Astrocyte (in vitro differentiated cells and primary cell): ENCODE results near the gene NOXO1. TPM values are rescaled to one million over a fixed set of nuclear protein-coding genes. Genes with fewer than 3 reads are reported as not detected.
"Not testable (repeated sequence)": the region's sequence is repeated elsewhere in the genome, so short reads cannot be mapped to it uniquely, and the experiment has no call there.

ENCODE experiments used
- DNase-seq: peaks from one replicate; pipeline ENCODE4 v3.0.0-alpha.2; 2010; ENCODE audit warnings: low read depth
- FAIRE-seq: peaks from 2 replicates; lab custom pipeline; 2011; peaks lifted over from hg19 to GRCh38; lab: Jason Lieb, UNC
- H2AFZ ChIP-seq: 2 replicates; pipeline ENCODE4 v1.6.0; 2012; ENCODE audit warnings: low read depth, low read length, inconsistent platforms
- H3K27ac ChIP-seq: 2 replicates; pipeline ENCODE4 v1.5.1; 2011; ENCODE audit warnings: low read depth, low read length, inconsistent platforms
- H3K27me3 ChIP-seq: 2 replicates; pipeline ENCODE4 v1.6.0; 2011; ENCODE audit warnings: low read length, inconsistent platforms; ENCODE audit not compliant: insufficient read depth
- H3K36me3 ChIP-seq: 2 replicates; pipeline ENCODE4 v1.5.1; 2011; ENCODE audit warnings: low read length, inconsistent platforms; ENCODE audit not compliant: insufficient read depth
- H3K4me1 ChIP-seq: 2 replicates; pipeline ENCODE4 v1.5.1; 2011; ENCODE audit warnings: low read length, inconsistent platforms; ENCODE audit not compliant: insufficient read depth
- H3K4me2 ChIP-seq: 2 replicates; pipeline ENCODE4 v1.6.0; 2012; ENCODE audit warnings: low read length, inconsistent platforms
- H3K4me3 ChIP-seq: 2 replicates; pipeline ENCODE4 v1.5.1; 2011; ENCODE audit warnings: low read depth, mild to moderate bottlenecking, low read length, inconsistent platforms; ENCODE audit not compliant: insufficient read depth
- H3K79me2 ChIP-seq: 2 replicates; pipeline ENCODE4 v1.6.0; 2012; ENCODE audit warnings: mild to moderate bottlenecking, low read length, inconsistent platforms; ENCODE audit not compliant: insufficient read depth
- H3K9ac ChIP-seq: 2 replicates; pipeline ENCODE4 v1.6.0; 2012; ENCODE audit warnings: mild to moderate bottlenecking, low read length, inconsistent platforms
- H3K9me3 ChIP-seq: 2 replicates; pipeline ENCODE4 v1.5.1; 2012; ENCODE audit warnings: low read depth, mild to moderate bottlenecking, low read length, inconsistent platforms; ENCODE audit not compliant: insufficient read depth
- H4K20me1 ChIP-seq: 2 replicates; pipeline ENCODE4 v1.6.0; 2012; ENCODE audit warnings: low read length, inconsistent platforms; ENCODE audit not compliant: insufficient read depth
- H3K27ac Mint-ChIP-seq: one replicate; pipeline ENCODE4 v1.8.0; 2021; ENCODE audit warnings: mild to moderate bottlenecking, mixed read lengths; ENCODE audit not compliant: unreplicated experiment
- H3K27me3 Mint-ChIP-seq: one replicate; pipeline ENCODE4 v1.8.0; 2021; ENCODE audit warnings: low read depth, mixed read lengths; ENCODE audit not compliant: unreplicated experiment
- H3K36me3 Mint-ChIP-seq: one replicate; pipeline ENCODE4 v1.8.0; 2021; ENCODE audit warnings: low read depth, mixed read lengths; ENCODE audit not compliant: unreplicated experiment
- H3K4me1 Mint-ChIP-seq: one replicate; pipeline ENCODE4 v1.8.0; 2021; ENCODE audit warnings: low read depth, mixed read lengths; ENCODE audit not compliant: unreplicated experiment
- H3K4me3 Mint-ChIP-seq: one replicate; pipeline ENCODE4 v1.8.0; 2021; ENCODE audit warnings: mild to moderate bottlenecking, moderate library complexity, mixed read lengths; ENCODE audit not compliant: unreplicated experiment
- H3K9me3 Mint-ChIP-seq: one replicate; pipeline ENCODE4 v1.8.0; 2021; ENCODE audit warnings: mild to moderate bottlenecking, mixed read lengths; ENCODE audit not compliant: unreplicated experiment
- CTCF ChIP-seq: IDR thresholded peaks from 2 replicates; pipeline ENCODE4 v1.5.1; 2011; ENCODE audit warnings: low read depth, mild to moderate bottlenecking, inconsistent platforms, low read length, moderate library complexity; ENCODE audit not compliant: insufficient read depth
- EZH2 ChIP-seq: IDR thresholded peaks from 2 replicates; pipeline ENCODE4 v1.6.1; 2012; ENCODE audit warnings: mild to moderate bottlenecking, low read length, inconsistent platforms; ENCODE audit not compliant: insufficient read depth
- total RNA-seq: library from RNA; stranded (reverse); gene quantifications from 2 replicates; pipeline ENCODE4 v1.2.1, GENCODE V29; 2021

Gene NOXO1
- total RNA-seq, 1 donor from 2014 or later = 0.89 TPM

DNA sequence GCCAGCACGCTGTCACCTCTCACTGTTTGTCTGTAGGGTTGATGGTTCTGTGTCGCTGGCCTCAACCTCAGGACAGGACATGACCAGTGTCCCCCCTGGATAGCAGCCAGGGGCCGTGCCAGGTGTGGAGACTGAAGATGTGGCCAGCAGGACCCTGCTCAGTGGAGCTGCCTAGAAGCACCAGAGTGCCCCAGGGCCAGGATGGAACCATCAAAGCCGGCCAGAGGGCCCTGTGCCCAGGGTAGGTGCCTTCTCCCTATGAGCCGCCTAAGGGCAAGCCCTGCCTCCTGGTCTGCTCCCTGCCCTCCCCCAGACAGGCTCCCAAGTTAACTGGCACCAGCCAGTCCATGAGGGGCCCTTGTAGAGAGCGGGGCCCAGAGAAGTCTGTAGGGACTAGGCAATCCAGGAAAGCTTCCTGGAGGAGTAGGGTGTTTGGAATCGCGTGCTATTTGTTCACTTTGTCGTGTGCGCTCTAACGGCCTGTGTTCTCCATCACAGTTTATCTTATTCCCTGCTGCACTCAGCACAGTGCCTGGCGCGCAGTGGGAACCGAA is 22.5 kb downstream of the NOXO1 start:
- Histone ChIP-seq H3K27me3 (no peaks in the 10 kb centered on the region), H3K4me2 (peak overlapping the region; percentile 95), H3K9me3 (no peaks in the 10 kb centered on the region), H2AFZ (peak overlapping the region; percentile 74), H3K27ac (no peak overlapping the region), H3K79me2 (peaks cover 44% of the 10 kb centered on the region), H3K9ac (peak overlapping the region; percentile 94), H4K20me1 (peaks cover 36% of the 10 kb centered on the region), H3K4me3 (peak overlapping the region; percentile 91), H3K4me1 (peaks cover 28% of the 10 kb centered on the region), H3K36me3 (peaks cover 7% of the 10 kb centered on the region)
- Mint-ChIP-seq H3K4me1 (peaks cover 16% of the 10 kb centered on the region), H3K27ac (no peak overlapping the region), H3K36me3 (peaks cover 15% of the 10 kb centered on the region), H3K27me3 (peaks cover 4% of the 10 kb centered on the region), H3K4me3 (peak overlapping the region; percentile 75), H3K9me3 (no peaks in the 10 kb centered on the region)
- FAIRE-seq = no peak
- no peak for DNase-seq
- TF ChIP-seq EZH2 (no peak), CTCF (no peak)

GRCh38 chr16:1958143-1958491 is 23.2 kb downstream of the NOXO1 start:
- not testable (repeated sequence) for H3K36me3 ChIP-seq, H3K36me3 Mint-ChIP-seq, H3K9ac ChIP-seq, H3K4me3 ChIP-seq, H3K4me3 Mint-ChIP-seq, H3K27ac Mint-ChIP-seq, H3K27me3 Mint-ChIP-seq, H3K27me3 ChIP-seq, DNase-seq, H3K4me2 ChIP-seq, H3K9me3 Mint-ChIP-seq, H3K27ac ChIP-seq, FAIRE-seq, H3K9me3 ChIP-seq, H2AFZ ChIP-seq
- Histone ChIP-seq H3K79me2 (peaks cover 37% of the 10 kb centered on the region), H3K4me1 (peaks cover 22% of the 10 kb centered on the region), H4K20me1 (peaks cover 29% of the 10 kb centered on the region)
- peaks cover 14% of the 10 kb centered on the region for H3K4me1 Mint-ChIP-seq

- H3K4me3 Mint-ChIP-seq, H3K4me1 Mint-ChIP-seq, H3K27ac Mint-ChIP-seq, FAIRE-seq, H3K9me3 Mint-ChIP-seq, H3K27ac ChIP-seq, H3K27me3 ChIP-seq, DNase-seq, H2AFZ ChIP-seq, H3K27me3 Mint-ChIP-seq, H3K4me2 ChIP-seq, H3K9ac ChIP-seq, H3K4me3 ChIP-seq, H3K9me3 ChIP-seq, H3K36me3 Mint-ChIP-seq, H3K36me3 ChIP-seq: not testable (repeated sequence)
- Histone ChIP-seq H3K79me2 (peaks cover 32% of the 10 kb centered on the region), H3K4me1 (peaks cover 16% of the 10 kb centered on the region), H4K20me1 (peaks cover 24% of the 10 kb centered on the region)
Measured at GRCh38 chr16:1957434-1958142, 23.7 kb downstream of the NOXO1 start.
